C4-2B (cell line): ENCODE measurements around the gene L3MBTL4.

Source experiments
- CTCF ChIP-seq: fragments of 450-650 bp; conservative IDR thresholded peaks from 2 replicates; pipeline ENCODE4 v1.5.1; 2017; ENCODE audit warnings: mild to moderate bottlenecking
- ZFX ChIP-seq: fragments of 450-650 bp; IDR thresholded peaks from 2 replicates; pipeline ENCODE4 v1.6.1; 2017

- TF ChIP-seq CTCF (no peak), ZFX (no peak)
Observed at GRCh38 chr18:6315517-6316331, 99.0 kb downstream of the L3MBTL4 start.
